ENCODE results near the gene ARHGAP35.

ARHGAP35 gene

DNA sequence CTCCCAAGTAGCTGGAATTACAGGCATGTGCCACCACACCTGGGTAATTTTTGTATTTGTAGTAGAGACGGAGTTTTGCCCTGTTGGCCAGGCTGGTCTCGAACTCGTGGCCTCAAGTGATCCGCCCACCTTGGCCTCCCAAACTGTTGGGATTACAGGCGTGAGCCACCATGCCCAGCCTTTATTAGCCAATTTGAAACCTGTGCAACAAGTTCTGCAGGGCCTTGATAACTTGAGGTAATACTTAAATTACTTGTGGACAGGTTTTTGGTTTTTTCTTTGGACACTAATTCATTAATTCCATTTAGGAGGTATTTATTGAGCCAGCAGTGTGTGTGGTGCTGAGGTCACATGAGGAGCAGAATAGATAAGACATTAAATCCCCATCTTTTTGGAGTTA is 39.5 kb downstream of the ARHGAP35 start:
- in situ Hi-C loops (cut with HindIII; ENCODE audit: low sequenced_read_pairs) = no loop called here

DNA sequence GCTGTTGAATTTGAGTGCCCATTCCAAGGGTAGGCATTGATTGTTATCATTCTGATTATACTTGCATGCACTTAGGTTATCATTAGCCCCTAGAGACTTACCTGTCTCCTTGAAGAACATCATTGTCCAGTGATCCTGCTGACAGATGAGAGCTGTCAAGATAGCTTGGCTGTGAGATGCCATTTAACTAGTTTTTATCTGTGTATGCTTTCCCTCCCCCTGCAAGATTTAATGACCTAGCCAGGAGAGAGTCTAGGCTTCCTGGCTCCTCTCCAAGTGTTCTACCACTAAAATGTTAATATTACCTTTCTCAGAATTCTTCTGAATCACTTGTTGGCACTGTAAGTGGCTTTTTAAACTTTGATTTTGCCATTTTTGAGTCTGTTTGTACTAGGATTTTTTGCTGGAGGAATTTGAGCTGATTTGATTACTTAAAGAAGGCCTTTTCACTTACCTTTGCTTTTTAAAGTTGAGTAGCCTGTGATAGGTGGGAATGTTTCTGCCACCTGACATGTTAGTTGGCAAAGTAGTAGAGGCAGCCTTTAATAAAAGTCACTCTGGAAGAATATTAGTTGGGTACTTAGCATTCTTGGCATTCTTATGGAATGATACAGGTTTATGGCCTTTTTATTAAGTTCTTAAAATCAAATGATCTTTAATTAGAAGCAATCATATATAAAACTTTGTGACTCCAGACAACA is 41.1 kb downstream of the ARHGAP35 start:
- in situ Hi-C loops (cut with HindIII; ENCODE audit: low sequenced_read_pairs) = no loop called here

DNA sequence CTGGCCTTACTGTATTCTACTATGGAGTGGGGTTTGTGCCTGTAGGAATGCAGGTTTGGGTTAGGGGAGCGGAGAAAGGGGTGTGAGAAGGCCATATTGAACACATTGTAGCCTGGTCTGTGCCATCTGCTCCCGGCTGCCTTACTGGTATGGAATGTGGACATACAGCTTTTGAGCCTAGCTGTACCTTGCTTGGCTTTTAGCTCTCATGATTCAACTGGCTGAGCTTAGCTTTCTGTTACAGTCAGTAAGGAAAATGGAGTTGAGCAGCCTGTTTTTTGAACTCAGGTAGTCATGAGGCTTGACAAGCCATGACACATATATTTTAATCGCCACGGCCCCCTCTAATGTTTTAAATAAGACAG is 41.6 kb downstream of the ARHGAP35 start:
- in situ Hi-C loops (cut with HindIII; ENCODE audit: low sequenced_read_pairs) = no loop called here

DNA sequence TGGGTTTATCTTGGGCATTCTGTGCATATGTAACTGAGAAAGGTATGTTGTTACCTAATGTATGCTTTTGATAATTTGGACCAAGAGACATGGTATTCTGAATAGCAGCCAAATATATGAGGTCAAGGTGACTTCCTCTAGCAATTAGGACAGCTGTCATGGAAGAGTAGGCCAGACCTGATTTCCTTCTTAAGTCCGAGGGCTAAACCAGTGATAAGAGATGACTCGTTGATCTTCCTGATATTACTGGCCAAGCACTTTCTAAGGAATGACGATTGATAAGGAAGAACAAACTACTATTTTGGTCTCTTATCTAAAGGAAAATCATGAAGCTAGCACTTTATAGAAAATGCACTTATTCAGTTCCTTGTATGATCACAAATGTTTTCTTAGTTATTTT is 42.7 kb downstream of the ARHGAP35 start:
- in situ Hi-C loops (cut with HindIII; ENCODE audit: low sequenced_read_pairs) = no loop called here

DNA sequence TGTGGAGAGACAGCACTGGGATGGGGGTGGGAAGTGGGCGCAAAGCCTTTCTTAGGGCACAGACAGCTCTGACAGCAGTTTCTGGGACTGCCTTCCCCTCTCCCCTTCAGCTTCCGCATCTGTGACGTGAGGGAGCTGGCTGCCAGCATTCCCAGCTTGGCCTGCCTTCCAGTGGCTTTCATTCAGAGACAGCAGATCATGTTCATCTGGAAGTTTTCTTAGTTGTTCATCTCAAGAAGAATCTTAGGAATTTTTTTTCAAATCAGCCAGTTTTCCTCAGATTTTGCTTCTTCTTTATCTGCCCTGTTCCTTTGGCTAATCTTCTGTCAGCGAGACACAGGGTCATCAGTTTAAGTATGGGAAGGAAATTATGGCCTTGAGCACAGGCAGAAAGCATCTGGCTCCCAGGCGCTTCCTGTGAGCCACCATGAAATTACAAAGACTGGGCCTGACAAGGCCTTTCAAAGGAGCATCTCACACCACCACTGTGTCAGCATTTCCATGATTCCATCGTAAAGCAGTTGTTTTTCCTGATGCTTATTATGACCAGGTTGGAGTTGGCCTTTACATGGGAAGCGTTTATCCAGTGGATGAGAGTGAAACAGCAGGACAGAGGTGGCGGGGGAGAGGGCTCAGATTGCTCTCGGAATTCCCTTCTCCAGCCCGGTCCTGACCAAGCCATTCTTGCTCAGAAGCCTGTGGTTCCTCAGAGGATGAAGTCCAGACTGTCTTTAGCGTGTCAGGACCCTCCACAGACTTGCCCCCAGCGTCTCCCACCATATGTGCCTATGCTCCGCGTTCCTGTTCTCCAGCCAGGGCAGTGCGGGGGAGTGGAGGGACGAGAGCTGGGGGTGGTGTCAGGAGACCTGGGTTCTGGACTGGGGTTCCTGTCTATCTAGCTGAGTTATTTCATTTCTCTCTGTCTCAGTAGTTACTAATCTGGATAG is 43.6 kb downstream of the ARHGAP35 start:
- in situ Hi-C loops (cut with HindIII; ENCODE audit: low sequenced_read_pairs) = no loop called here

DNA sequence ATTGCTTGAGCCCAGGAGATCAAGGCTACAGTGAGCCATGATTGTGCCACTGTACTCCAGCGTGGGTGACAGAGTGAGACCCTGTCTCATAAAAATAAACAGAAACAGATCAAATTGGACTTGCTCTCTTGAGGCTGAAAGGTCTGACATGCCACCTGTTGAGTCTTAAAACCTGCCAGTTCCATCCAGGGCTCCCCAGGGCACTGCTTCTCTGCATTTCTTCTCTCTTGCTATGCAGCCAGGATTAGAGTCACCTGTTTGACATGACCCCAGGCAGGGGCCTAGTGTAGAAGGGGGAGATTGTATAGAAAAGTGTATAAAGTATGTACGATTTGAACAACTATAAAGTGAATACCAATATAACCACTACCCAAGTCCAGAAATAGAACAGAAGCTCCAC is 45.4 kb downstream of the ARHGAP35 start:
- in situ Hi-C loops (cut with HindIII; ENCODE audit: low sequenced_read_pairs) = no loop called here

DNA sequence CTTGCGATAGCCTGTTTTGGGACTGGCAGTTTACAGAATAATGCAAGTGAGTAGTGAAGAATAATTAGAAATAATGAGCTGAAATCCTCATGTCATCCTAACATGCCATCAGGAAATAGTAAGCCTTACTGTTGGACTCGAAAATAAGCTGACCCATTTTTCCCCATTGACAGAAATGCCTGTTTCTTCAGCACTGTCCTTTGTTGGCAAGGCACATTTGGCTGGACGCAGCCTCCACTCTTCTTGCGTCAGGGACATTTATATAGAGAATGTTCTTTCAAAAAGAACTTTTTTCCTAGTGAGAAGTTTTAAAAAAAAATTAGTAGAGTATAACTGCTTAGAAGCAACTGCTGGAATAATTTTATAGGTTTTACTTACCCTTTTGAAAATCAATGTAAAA is 47.1 kb downstream of the ARHGAP35 start:
- in situ Hi-C loops (cut with HindIII; ENCODE audit: low sequenced_read_pairs) = no loop called here

DNA sequence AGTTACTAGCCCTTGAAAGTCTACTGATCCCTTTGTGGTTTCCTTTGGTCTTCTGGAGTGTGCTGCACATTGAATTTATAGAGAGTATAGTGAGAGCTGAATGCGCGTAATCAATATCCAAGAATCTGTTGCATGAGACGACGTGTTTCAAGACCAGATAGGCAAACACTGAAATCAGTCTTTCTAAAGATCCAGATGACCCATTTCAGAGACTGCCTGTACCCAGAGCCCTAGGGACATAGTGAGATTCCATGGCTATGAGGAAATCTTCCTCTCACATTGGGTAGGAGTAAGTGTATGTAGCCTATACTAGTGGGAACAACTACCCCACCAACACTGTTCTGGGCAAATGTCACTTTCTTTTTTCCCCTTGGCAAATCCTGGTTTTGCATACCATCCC is 48.6 kb downstream of the ARHGAP35 start:
- in situ Hi-C loops (cut with HindIII; ENCODE audit: low sequenced_read_pairs) = no loop called here
